Naive thymus-derived CD8-positive, alpha-beta T cell (primary cell): ENCODE measurements around the gene SMARCC1. TPM values are rescaled to one million over a fixed set of nuclear protein-coding genes. Genes with fewer than 3 reads are reported as not detected.

ENCODE experiments used
- ATAC-seq, 2 donors: fragments of 150-1000 bp; cut with Tn5 transposase in 1 of 2; sonication (Bioruptor Pico), chemical (Tn5 transposase) in 1 of 2; 1 replicate in 1 of 2; 2 replicates in 1 of 2; pipeline ENCODE4 v1.10.0; 2021; ENCODE audit warnings: mild to moderate bottlenecking in 2 of 2, moderate library complexity in 2 of 2
- POLR2A ChIA-PET: fragments of 350-600 bp; sonication (Branson Sonifier 250); formaldehyde crosslinking; loops from one replicate; lab custom pipeline; 2021; ENCODE audit warnings: antibody characterized with exemption; lab: Charles Lee
- DNase-seq, 10 donors: peaks; one replicate each; pipeline versions ENCODE4 v3.0.0 to v3.0.0-alpha.2; 2020 to 2022
- H3K27ac Mint-ChIP-seq, 10 donors: one replicate each; pipeline ENCODE4 v1.8.0; 2020 to 2022; ENCODE audit warnings: mild to moderate bottlenecking in 10 of 10, mixed read lengths in 10 of 10, moderate library complexity in 4 of 10, inconsistent platforms in 1 of 10
- H3K27me3 Mint-ChIP-seq, 5 donors: one replicate each; pipeline ENCODE4 v1.8.0; 2021 to 2022; ENCODE audit warnings: mixed read lengths in 5 of 5
- H3K36me3 Mint-ChIP-seq, 3 donors: one replicate each; pipeline ENCODE4 v1.8.0; 2020 to 2022; ENCODE audit warnings: mixed read lengths in 3 of 3, mild to moderate bottlenecking in 2 of 3, inconsistent platforms in 1 of 3
- H3K4me1 Mint-ChIP-seq, 4 donors: one replicate each; pipeline ENCODE4 v1.8.0; 2021 to 2022; ENCODE audit warnings: mixed read lengths in 4 of 4
- H3K4me3 Mint-ChIP-seq, 10 donors: one replicate each; pipeline ENCODE4 v1.8.0; 2020 to 2022; ENCODE audit warnings: mild to moderate bottlenecking in 10 of 10, mixed read lengths in 10 of 10, moderate library complexity in 6 of 10, inconsistent platforms in 1 of 10
- H3K9me3 Mint-ChIP-seq, 9 donors: one replicate each; pipeline ENCODE4 v1.8.0; 2020 to 2022; ENCODE audit warnings: mixed read lengths in 9 of 9, mild to moderate bottlenecking in 3 of 9, inconsistent platforms in 1 of 9, moderate library complexity in 1 of 9
- polyA plus RNA-seq, 3 donors: library from polyadenylated mRNA; unstranded; fragments of 300-500 nt; fragmentation: Illumina TruSeq; gene quantifications; one replicate each; pipeline ENCODE4 v1.2.3, GENCODE V29; 2021
- total RNA-seq, 8 experiments: library from RNA in 2 of 8; stranded (reverse) in 2 of 8; gene quantifications; one replicate each; pipeline ENCODE4 v1.2.3 and lab custom pipeline; 2021 to 2026

Gene SMARCC1
- total and polyA plus RNA-seq, 5 experiments from 2014 or later = 57.7 to 111 (median 67.0) TPM

DNA sequence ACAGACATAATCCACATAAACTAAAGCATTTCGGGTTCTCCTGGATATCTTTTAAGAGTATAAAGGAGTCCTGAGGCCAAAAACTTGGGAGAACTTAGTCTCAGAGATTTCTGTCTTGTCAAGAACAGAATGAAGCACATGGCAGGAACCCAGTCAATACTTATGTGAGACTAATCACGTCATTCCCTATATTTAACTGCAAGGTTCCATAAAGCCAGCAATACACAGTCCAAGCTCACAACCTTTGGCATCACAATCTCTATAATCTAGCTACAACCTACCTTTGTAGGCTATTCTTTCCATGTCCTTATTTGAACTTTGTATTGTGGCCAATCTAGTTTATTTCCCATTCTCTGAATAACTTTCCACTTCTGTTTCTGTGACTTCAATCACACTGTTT is 134.1 kb downstream of the SMARCC1 start:
- Mint-ChIP-seq H3K36me3 (peaks cover 0 to 70% (median 5%) of the 10 kb centered on the region in 3 donors), H3K27me3 (no peaks in the 10 kb centered on the region), H3K4me1 (peaks cover 0 to 4% (median under 1%) of the 10 kb centered on the region in 4 donors), H3K4me3 (no peak overlapping the region), H3K9me3 (no peaks in the 10 kb centered on the region), H3K27ac (peak overlapping the region in 1 of 10 donors; percentile 46)
- no peak for ATAC-seq
- POLR2A ChIA-PET = no interaction called here
- no peak for DNase-seq

- POLR2A ChIA-PET = no interaction called here
- peaks cover 0 to 2% (median under 1%) of the 10 kb centered on the region in 4 donors for H3K4me1 Mint-ChIP-seq
- H3K36me3 Mint-ChIP-seq = peaks cover 0 to 72% (median 5%) of the 10 kb centered on the region in 3 donors
- H3K9me3 Mint-ChIP-seq = no peaks in the 10 kb centered on the region
- H3K27ac Mint-ChIP-seq = peak overlapping the region in 2 of 10 donors; percentile 35 to 67
- H3K4me3 Mint-ChIP-seq = no peak overlapping the region
- no peaks in the 10 kb centered on the region for H3K27me3 Mint-ChIP-seq
- DNase-seq (no peak), ATAC-seq (no peak)
Measured at GRCh38 chr3:47646362-47646761, 135.3 kb downstream of the SMARCC1 start.

DNA sequence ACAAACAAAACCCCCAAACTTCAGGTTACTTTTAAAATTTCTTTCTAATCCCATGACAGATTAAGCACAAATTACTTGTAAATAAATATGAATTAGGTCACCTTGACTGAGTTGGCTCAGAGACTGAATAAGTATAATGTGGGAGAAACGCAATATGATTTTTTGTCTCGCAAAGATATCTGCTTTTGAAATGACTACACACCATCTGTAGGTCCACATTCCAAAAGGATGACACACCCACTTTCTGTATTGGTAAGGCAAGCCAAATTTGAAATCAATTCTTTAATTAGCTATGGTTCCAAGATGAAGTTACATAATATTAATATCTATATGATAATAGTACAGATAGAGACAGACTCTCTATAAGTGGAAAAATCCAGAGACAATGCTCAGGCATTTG is 136.1 kb downstream of the SMARCC1 start:
- Mint-ChIP-seq H3K4me3 (no peak overlapping the region), H3K9me3 (no peaks in the 10 kb centered on the region), H3K4me1 (peaks cover 0 to 2% (median under 1%) of the 10 kb centered on the region in 4 donors), H3K36me3 (peaks cover 0 to 74% (median 5%) of the 10 kb centered on the region in 3 donors), H3K27ac (no peak overlapping the region), H3K27me3 (no peaks in the 10 kb centered on the region)
- DNase-seq (no peak), ATAC-seq (no peak)
- POLR2A ChIA-PET = no interaction called here

DNA sequence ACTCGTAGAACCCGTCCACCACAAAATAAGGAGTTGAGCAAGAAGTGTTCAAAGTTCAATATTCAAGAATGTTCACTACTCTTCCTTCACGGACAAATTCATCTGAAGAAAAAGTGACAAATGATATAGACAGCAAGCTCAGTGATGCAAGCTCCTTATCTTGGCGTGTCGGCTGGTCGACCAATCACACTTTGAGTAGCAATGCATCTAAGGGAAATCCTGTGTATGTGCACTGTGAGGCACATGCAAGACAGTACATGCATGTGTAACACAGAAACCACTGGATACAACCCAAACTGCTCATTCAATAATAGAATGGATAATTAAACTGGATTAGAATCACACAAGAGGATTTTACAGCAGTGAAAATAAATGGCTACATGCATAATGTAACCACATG is 138.6 kb downstream of the SMARCC1 start:
- POLR2A ChIA-PET = no interaction called here
- Mint-ChIP-seq H3K4me3 (no peak overlapping the region), H3K4me1 (peaks cover 0 to 2% (median under 1%) of the 10 kb centered on the region in 4 donors), H3K36me3 (peaks cover 4 to 73% (median 10%) of the 10 kb centered on the region in 3 donors), H3K9me3 (no peaks in the 10 kb centered on the region), H3K27ac (peak overlapping the region in 2 of 10 donors; percentile 20 to 58), H3K27me3 (no peaks in the 10 kb centered on the region)
- ATAC-seq (no peak), DNase-seq (no peak)

DNA sequence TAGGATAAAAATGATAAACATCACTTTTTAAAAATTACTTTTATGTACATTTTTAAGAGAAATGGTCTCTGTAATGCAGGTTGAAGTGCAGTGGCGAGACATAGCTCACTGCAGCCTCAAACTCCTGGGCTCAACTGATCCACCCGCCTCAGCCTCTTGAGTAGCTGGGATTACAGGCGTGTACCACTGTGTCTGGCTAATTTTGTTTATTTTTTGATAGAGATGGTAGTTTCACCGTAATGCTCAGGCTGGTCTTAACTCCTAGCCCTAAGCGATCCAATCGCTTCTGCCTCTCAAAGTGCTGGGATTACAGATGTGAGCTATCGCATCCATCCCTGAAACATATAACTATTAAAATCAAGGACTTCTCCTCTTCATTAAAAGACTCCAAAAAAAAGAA is 140.0 kb downstream of the SMARCC1 start:
- Mint-ChIP-seq H3K4me3 (no peak overlapping the region), H3K36me3 (peaks cover 4 to 76% (median 10%) of the 10 kb centered on the region in 3 donors), H3K4me1 (peaks cover 0 to 2% (median under 1%) of the 10 kb centered on the region in 4 donors), H3K9me3 (no peaks in the 10 kb centered on the region), H3K27me3 (no peaks in the 10 kb centered on the region), H3K27ac (peak overlapping the region in 2 of 10 donors; percentile 20 to 25)
- POLR2A ChIA-PET = no interaction called here
- DNase-seq (no peak), ATAC-seq (no peak)

- peaks cover 11 to 87% (median 21%) of the 10 kb centered on the region in 3 donors for H3K36me3 Mint-ChIP-seq
- DNase-seq = no peak
- H3K9me3 Mint-ChIP-seq = no peaks in the 10 kb centered on the region
- no peak overlapping the region for H3K4me3 Mint-ChIP-seq
- peaks cover 0 to 3% (median 1%) of the 10 kb centered on the region in 4 donors for H3K4me1 Mint-ChIP-seq
- ATAC-seq = no peak
- no peaks in the 10 kb centered on the region for H3K27me3 Mint-ChIP-seq
- POLR2A ChIA-PET = no interaction called here
- peak overlapping the region in 1 of 10 donors; percentile 19 for H3K27ac Mint-ChIP-seq
Measured at GRCh38 chr3:47636921-47637320, 144.8 kb downstream of the SMARCC1 start.

DNA sequence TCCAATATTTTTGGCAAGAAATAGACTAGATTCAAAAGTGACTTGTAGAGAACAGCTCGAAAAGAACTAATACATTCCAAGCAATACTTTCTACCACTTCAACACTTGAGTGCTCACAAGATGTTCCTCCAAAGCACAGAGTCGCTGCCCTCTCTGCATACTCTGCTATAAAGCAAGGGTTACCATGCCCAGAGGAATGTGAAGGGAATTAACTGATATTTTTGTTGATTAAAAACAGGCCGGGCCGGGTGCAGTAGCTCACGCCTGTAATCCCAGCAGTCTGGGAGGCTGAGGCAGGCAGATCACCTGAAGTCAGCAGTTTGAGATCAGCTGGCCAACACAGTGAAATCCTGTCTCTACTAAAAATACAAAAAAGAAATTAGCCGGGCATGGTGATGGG is 145.5 kb downstream of the SMARCC1 start:
- H3K9me3 Mint-ChIP-seq = no peaks in the 10 kb centered on the region
- H3K27ac Mint-ChIP-seq = peak overlapping the region in 2 of 10 donors; percentile 73 to 80
- POLR2A ChIA-PET = no interaction called here
- H3K4me3 Mint-ChIP-seq = no peak overlapping the region
- DNase-seq = no peak
- H3K4me1 Mint-ChIP-seq = peaks cover 0 to 3% (median 1%) of the 10 kb centered on the region in 4 donors
- H3K27me3 Mint-ChIP-seq = no peaks in the 10 kb centered on the region
- H3K36me3 Mint-ChIP-seq = peaks cover 17 to 88% (median 23%) of the 10 kb centered on the region in 3 donors
- ATAC-seq = no peak

DNA sequence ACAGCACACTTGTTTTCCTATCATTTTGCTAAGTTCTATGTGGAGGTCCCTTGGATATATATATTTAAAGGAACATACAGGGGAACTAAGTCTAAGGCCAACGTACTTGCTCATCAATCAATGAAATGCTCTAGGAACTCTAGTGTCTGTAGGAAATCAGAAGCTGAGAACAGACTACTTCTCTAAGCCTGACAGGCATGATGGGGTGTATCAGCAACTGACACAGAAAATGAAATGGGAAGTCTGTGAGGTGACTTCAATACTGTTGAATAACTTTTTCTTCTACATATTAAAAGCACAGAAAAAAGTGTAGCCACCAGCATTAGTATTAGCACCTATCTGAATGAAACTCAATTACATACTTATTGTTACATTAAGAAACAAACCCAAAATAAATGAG is 146.2 kb downstream of the SMARCC1 start:
- no peak overlapping the region for H3K4me3 Mint-ChIP-seq

DNA sequence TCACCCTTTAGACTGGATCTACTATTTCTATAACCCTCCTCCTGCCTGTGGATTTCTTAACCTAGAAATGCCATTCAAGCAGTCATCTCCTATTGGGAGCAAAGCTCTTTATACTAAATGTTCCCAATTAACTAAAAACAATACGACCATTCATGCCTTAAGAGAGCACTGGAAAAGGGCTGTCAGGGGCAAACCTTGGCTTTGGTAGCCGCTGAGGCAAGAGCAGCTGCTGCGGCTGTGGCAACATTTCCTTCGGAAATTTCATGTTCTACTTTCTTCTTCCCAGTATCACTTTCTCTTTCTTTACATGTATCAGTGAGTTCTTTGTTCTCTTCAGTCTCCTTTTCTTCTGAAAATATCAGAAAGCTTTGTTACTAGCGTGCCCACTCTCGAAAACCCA is 146.7 kb downstream of the SMARCC1 start:
- Mint-ChIP-seq H3K4me1 (peaks cover 0 to 5% (median 1%) of the 10 kb centered on the region in 4 donors), H3K36me3 (peaks cover 23 to 89% (median 27%) of the 10 kb centered on the region in 3 donors), H3K4me3 (no peak overlapping the region), H3K27me3 (no peaks in the 10 kb centered on the region), H3K9me3 (no peaks in the 10 kb centered on the region), H3K27ac (no peak overlapping the region)
- ATAC-seq (no peak), DNase-seq (no peak)
- POLR2A ChIA-PET = no interaction called here

More for the DNA sequence above, 146.2 kb downstream of the SMARCC1 start:
- DNase-seq (no peak), ATAC-seq (no peak)
- Mint-ChIP-seq H3K27ac (peak overlapping the region in 1 of 10 donors; percentile 80), H3K36me3 (peaks cover 23 to 89% (median 27%) of the 10 kb centered on the region in 3 donors), H3K27me3 (no peaks in the 10 kb centered on the region), H3K4me1 (peaks cover 0 to 5% (median 1%) of the 10 kb centered on the region in 4 donors), H3K9me3 (no peaks in the 10 kb centered on the region)
- POLR2A ChIA-PET = no interaction called here

DNA sequence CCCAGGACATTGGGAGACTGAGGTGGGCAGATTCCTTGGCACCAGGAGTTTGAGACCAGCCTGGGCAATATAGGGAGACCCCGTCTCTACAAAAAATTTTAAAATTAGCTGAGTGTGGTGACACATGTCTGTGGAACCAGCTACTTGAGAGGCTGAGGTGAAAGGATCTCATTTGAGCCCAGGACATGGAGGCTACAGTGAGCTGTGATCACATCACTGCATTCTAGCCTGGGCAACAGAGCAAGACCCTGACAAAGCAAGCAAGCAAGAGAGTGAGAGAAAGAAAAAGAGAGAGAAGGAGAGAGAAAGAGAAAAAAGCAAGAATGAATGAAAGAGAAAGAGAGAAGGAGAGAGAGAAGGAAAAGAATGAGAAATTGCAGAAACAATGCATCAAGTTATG is 150.9 kb downstream of the SMARCC1 start:
- DNase-seq (no peak), ATAC-seq (no peak)
- H3K27ac Mint-ChIP-seq = peak overlapping the region in 3 of 10 donors; percentile 27 to 67 (median 51)
- POLR2A ChIA-PET = no interaction called here
- H3K27me3 Mint-ChIP-seq = no peaks in the 10 kb centered on the region
- H3K9me3 Mint-ChIP-seq = no peaks in the 10 kb centered on the region
- peaks cover 0 to 10% (median 1%) of the 10 kb centered on the region in 4 donors for H3K4me1 Mint-ChIP-seq
- no peak overlapping the region for H3K4me3 Mint-ChIP-seq
- peaks cover 19 to 92% (median 21%) of the 10 kb centered on the region in 3 donors for H3K36me3 Mint-ChIP-seq

- Mint-ChIP-seq H3K4me3 (no peak overlapping the region), H3K27ac (peak overlapping the region in 1 of 10 donors; percentile 70), H3K27me3 (no peaks in the 10 kb centered on the region), H3K4me1 (peaks cover 0 to 10% (median 0%) of the 10 kb centered on the region in 4 donors), H3K36me3 (peaks cover 19 to 88% (median 20%) of the 10 kb centered on the region in 3 donors), H3K9me3 (no peaks in the 10 kb centered on the region)
- ATAC-seq (no peak), DNase-seq (no peak)
- POLR2A ChIA-PET = interaction anchor here (0.5 kb wide), 1 partner anchor 294 kb away, joined by 5 read pairs; no protein-coding TSS in a partner anchor
Measured at GRCh38 chr3:47629770-47630169, 151.9 kb downstream of the SMARCC1 start.

DNA sequence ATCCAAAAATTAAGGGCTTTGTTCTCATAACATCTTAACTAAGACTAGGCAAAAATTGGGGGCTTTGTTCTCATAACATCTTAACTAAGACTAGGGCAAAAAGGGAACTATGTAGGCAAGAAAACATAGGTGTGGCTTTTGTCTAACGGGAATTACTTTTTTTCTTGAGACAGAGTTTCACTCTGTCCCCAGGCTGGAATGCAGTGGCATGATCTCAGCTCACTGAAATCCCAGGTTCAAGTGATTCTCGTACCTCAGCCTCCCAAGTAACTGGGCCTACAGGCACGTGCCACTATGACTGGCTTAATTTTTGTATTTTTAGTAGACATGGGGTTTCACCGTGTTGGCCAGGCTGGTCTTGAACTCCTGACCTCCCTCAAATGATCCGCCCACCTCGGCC is 153.3 kb downstream of the SMARCC1 start:
- Mint-ChIP-seq H3K27me3 (no peaks in the 10 kb centered on the region), H3K9me3 (no peaks in the 10 kb centered on the region), H3K27ac (peak overlapping the region in 2 of 10 donors; percentile 7 to 51), H3K4me1 (peaks cover 0 to 10% (median 0%) of the 10 kb centered on the region in 4 donors), H3K4me3 (no peak overlapping the region), H3K36me3 (peaks cover 19 to 89% (median 19%) of the 10 kb centered on the region in 3 donors)
- POLR2A ChIA-PET = interaction anchor here (0.6 kb wide), 1 partner anchor 310 kb away, joined by 3 read pairs; no protein-coding TSS in a partner anchor
- no peak for ATAC-seq
- DNase-seq = no peak

DNA sequence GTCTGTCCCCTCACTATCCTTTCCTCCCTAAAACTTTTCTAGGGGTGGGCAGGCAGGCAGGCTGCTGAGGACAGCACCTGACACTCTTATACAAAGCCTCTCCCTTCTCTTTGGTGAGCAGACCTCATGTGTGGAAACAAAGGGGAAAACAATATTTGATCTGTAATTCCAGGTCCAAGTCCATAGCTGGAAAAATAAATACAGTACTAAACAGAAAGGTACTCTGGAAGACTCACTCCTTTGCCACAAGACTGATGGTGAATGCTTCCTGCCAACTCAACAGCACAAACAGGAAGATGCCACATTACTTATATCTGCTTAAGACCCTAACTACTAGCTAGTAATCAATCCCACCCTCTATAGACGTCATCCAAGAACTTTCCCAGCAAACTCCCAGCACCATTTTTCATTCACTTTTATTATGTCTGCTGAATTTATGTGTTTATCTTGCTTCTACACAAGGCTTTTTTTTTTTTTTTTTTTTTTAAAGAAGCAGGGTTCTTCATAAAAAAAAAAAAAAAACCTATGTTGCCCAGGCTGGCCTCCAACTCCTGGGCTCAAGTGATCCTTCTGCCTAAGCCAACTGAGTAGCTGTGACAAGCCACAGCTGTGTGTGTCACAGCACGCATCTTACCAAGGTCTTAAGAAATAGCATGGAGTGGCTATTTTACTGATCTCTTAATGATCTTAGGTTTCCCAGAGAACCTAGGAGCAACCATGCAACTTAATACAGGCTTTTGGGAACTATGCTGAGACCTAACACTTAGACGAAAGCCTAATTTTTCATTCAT is 158.8 kb downstream of the SMARCC1 start:
- POLR2A ChIA-PET = interaction anchor here (0.6 kb wide), 1 partner anchor 1521 kb away, joined by 5 read pairs; no protein-coding TSS in a partner anchor
- DNase-seq = no peak
- Mint-ChIP-seq H3K4me3 (no peak overlapping the region), H3K9me3 (no peaks in the 10 kb centered on the region), H3K4me1 (peaks cover 0 to 2% (median 1%) of the 10 kb centered on the region in 4 donors), H3K27ac (peak overlapping the region in 3 of 10 donors; percentile 32 to 43 (median 39)), H3K27me3 (no peaks in the 10 kb centered on the region), H3K36me3 (peaks cover 10 to 87% (median 25%) of the 10 kb centered on the region in 3 donors)
- no peak for ATAC-seq
